Fibroblast of lung (primary cell): ENCODE data around the gene POC1B. TPM values are rescaled to one million over a fixed set of nuclear protein-coding genes. Genes with fewer than 3 reads are reported as not detected.

Source experiments
- DNase-seq, 2 donors: peaks; one replicate each; pipeline versions ENCODE4 v3.0.0 to v3.0.0-alpha.2; 2010; ENCODE audit warnings: low read depth in 2 of 2
- H2AFZ ChIP-seq: 2 replicates; pipeline ENCODE4 v1.5.1; 2012; ENCODE audit warnings: low read length, control low read depth, inconsistent platforms
- H3K27ac ChIP-seq: 2 replicates; pipeline ENCODE4 v1.5.1; 2011; ENCODE audit warnings: low read length, control low read depth; ENCODE audit not compliant: insufficient read depth
- H3K27me3 ChIP-seq: 2 replicates; pipeline ENCODE4 v1.5.1; 2011; ENCODE audit warnings: mild to moderate bottlenecking, low read length; ENCODE audit not compliant: control insufficient read depth, insufficient read depth
- H3K36me3 ChIP-seq: 2 replicates; pipeline ENCODE4 v1.5.1; 2011; ENCODE audit warnings: low read length; ENCODE audit not compliant: control insufficient read depth, insufficient read depth
- H3K4me1 ChIP-seq: 2 replicates; pipeline ENCODE4 v1.5.1; 2011; ENCODE audit warnings: low read length; ENCODE audit not compliant: control insufficient read depth, insufficient read depth; ENCODE audit errors: extremely low read depth
- H3K4me2 ChIP-seq: 2 replicates; pipeline ENCODE4 v1.5.1; 2011; ENCODE audit warnings: low read length, control low read depth; ENCODE audit not compliant: insufficient read depth; ENCODE audit errors: extremely low read depth
- H3K4me3 ChIP-seq, 4 experiments: fragments of 200-600 bp in 1 of 4; sonication (generic) in 1 of 4; replicated peaks in 1 of 4; 2 replicates each; pipeline ENCODE4 v1.5.1; 2011 to 2016; ENCODE audit warnings: low read length in 4 of 4, low read depth in 3 of 4, mild to moderate bottlenecking in 3 of 4, control low read depth in 2 of 4, inconsistent platforms in 1 of 4, mixed read lengths in 1 of 4; ENCODE audit not compliant: insufficient read depth in 1 of 4; ENCODE audit errors: control extremely low read depth in 1 of 4
- H3K79me2 ChIP-seq: 2 replicates; pipeline ENCODE4 v1.5.1; 2012; ENCODE audit warnings: mild to moderate bottlenecking, low read length, inconsistent platforms; ENCODE audit not compliant: control insufficient read depth, insufficient read depth
- H3K9ac ChIP-seq: 2 replicates; pipeline ENCODE4 v1.5.1; 2011; ENCODE audit warnings: mild to moderate bottlenecking, low read length, control low read depth; ENCODE audit not compliant: insufficient read depth
- H3K9me3 ChIP-seq: 2 replicates; pipeline ENCODE4 v1.5.1; 2012; ENCODE audit warnings: low read depth, low read length; ENCODE audit not compliant: control insufficient read depth, insufficient read depth
- H4K20me1 ChIP-seq: 2 replicates; pipeline ENCODE4 v1.5.1; 2011; ENCODE audit warnings: low read length; ENCODE audit not compliant: control insufficient read depth, insufficient read depth; ENCODE audit errors: extremely low read depth
- EZH2 ChIP-seq: IDR thresholded peaks from 2 replicates; pipeline ENCODE4 v1.5.1; 2012; ENCODE audit warnings: low read length, control low read depth, mild to moderate bottlenecking; ENCODE audit errors: missing control alignments
- polyA plus RNA-seq, 2 donors: library from polyadenylated mRNA; depleted of rRNA in 1 of 2; stranded (reverse) in 1 of 2; unstranded in 1 of 2; fragments of >200 nt; gene quantifications; 2 replicates each; pipeline ENCODE4 v1.2.1, GENCODE V29; 2011 to 2012; ENCODE audit warnings: missing spikeins in 1 of 2
- total RNA-seq: library from RNA; depleted of rRNA; stranded (reverse); fragments of >200 nt; gene quantifications from 2 replicates; pipeline ENCODE4 v1.2.1, GENCODE V29; 2014
- TF ChIP-seq, protein P1 (sequence below), 2 donors: IDR thresholded peaks in 1 of 2; conservative IDR thresholded peaks in 1 of 2; 1 replicate in 1 of 2; 2 replicates in 1 of 2; pipeline ENCODE4 v1.5.1; 2011 to 2012; ENCODE audit warnings: low read length in 2 of 2, control low read depth in 1 of 2, inconsistent platforms in 1 of 2, low read depth in 1 of 2, mild to moderate bottlenecking in 1 of 2

The POC1B gene
- total and polyA plus RNA-seq, 2 donors (not counting 1 experiment from before 2014, with no cell fraction given), result 10.2 to 16.7 TPM

DNA sequence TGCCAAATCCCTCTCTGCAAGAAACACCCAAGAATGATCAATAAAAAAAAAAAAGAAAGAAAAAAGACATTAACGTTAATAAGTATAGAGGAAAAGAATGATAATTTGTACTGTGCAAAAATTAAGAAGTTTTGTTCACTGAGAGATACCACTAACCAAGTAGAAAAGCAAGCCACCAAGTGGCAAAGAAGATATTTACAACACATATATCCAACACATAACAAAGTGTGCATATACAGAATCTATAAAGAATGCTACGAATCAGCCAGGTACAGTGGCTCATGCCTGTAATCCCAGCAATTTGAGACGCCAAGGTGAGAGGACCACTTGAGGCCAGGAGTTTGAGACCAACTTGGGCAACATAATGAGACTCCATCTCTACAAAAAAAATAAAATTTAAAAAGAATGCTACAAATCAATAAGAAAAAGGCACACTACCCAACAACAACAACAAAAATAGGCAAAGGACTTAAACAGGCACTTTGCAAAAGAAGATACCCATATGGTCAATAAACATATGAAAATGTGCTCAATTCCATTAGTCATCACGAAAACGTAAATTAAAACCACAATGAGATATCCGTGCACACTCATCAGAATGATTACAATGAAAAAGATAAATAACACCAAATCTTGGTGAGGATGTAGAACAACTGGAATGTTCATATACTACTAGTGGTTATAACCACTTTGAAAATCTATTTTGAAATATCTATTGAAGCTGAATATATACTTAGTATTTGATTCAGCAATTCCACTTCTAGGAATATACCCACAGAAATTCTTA lies 21.1 kb downstream of the POC1B start:
- H3K36me3 ChIP-seq, result no peaks in the 10 kb centered on the region
- no peak overlapping the region for H2AFZ ChIP-seq
- H4K20me1 ChIP-seq, result no peaks in the 10 kb centered on the region
- no peaks in the 10 kb centered on the region for H3K4me1 ChIP-seq
- no peak overlapping the region for H3K27ac ChIP-seq
- DNase-seq, result peak; percentile 46 to 59
- TF ChIP-seq, protein P1, sequence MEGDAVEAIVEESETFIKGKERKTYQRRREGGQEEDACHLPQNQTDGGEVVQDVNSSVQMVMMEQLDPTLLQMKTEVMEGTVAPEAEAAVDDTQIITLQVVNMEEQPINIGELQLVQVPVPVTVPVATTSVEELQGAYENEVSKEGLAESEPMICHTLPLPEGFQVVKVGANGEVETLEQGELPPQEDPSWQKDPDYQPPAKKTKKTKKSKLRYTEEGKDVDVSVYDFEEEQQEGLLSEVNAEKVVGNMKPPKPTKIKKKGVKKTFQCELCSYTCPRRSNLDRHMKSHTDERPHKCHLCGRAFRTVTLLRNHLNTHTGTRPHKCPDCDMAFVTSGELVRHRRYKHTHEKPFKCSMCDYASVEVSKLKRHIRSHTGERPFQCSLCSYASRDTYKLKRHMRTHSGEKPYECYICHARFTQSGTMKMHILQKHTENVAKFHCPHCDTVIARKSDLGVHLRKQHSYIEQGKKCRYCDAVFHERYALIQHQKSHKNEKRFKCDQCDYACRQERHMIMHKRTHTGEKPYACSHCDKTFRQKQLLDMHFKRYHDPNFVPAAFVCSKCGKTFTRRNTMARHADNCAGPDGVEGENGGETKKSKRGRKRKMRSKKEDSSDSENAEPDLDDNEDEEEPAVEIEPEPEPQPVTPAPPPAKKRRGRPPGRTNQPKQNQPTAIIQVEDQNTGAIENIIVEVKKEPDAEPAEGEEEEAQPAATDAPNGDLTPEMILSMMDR (conservative IDR thresholded peaks at IDR 0.05 in 1 of 2, IDR thresholded peaks at IDR 0.05 in 1 of 2; ENCODE audit: low read depth in 1 of 2, low read length in 2 of 2), result no peak
- TF ChIP-seq EZH2, result no peak
- no peaks in the 10 kb centered on the region for H3K9me3 ChIP-seq
- H3K27me3 ChIP-seq, result no peaks in the 10 kb centered on the region
- no peak overlapping the region for H3K4me2 ChIP-seq
- H3K9ac ChIP-seq, result no peak overlapping the region
- H3K79me2 ChIP-seq, result no peaks in the 10 kb centered on the region
- H3K4me3 ChIP-seq, result no peak overlapping the region

DNA sequence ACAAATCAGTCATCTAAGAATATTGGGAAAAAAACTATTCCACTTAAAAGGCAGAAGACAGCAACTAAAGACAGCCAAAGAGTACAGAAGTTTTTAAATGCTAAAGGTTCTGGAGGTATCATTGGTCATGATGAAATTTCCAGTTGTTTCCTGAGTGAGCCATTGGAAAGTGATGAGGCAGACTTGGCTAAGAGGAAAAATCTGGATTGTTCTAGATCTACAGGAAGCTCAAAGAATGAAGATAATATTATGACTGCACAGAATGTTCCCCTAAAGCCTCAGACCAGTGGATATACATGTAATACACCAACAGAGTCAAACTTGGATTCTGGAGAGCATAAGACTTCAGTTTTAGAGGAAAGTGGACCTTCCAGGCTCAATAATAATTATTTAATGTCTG lies 24.1 kb downstream of the POC1B start:
- Histone ChIP-seq H3K9me3 (no peaks in the 10 kb centered on the region), H3K9ac (no peak overlapping the region), H3K4me3 (no peak overlapping the region), H4K20me1 (no peaks in the 10 kb centered on the region), H3K27ac (no peak overlapping the region), H3K36me3 (no peaks in the 10 kb centered on the region), H3K4me2 (no peak overlapping the region), H3K4me1 (no peaks in the 10 kb centered on the region), H3K27me3 (no peaks in the 10 kb centered on the region), H2AFZ (no peak overlapping the region), H3K79me2 (no peaks in the 10 kb centered on the region)
- DNase-seq, result no peak
- TF ChIP-seq, protein P1 (conservative IDR thresholded peaks at IDR 0.05 in 1 of 2, IDR thresholded peaks at IDR 0.05 in 1 of 2; ENCODE audit: low read depth in 1 of 2, low read length in 2 of 2), result no peak
- no peak for TF ChIP-seq EZH2

DNA sequence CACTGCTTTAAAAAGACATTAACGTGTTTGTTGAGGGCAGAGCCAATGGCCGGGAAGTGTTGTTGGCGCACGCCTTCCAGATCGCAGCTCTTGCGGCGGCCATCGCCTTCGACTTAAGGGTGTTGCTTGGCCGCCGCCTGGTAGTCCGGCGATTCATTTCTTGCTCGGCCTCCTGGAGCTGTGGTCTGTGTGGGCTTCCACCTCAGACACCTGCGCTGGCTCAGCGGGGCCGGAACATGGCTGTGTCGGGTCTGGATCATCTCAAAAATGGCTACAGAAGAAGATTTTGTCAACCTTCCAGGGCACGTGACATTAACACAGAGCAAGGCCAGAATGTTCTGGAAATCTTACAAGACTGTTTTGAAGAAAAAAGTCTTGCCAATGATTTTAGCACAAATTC lies 26.0 kb downstream of the POC1B start:
- no peaks in the 10 kb centered on the region for H3K27me3 ChIP-seq
- no peak for DNase-seq
- no peak overlapping the region for H3K9ac ChIP-seq
- TF ChIP-seq EZH2, result no peak
- no peaks in the 10 kb centered on the region for H3K36me3 ChIP-seq
- no peak overlapping the region for H3K4me2 ChIP-seq
- no peaks in the 10 kb centered on the region for H3K9me3 ChIP-seq
- no peaks in the 10 kb centered on the region for H4K20me1 ChIP-seq
- no peak overlapping the region for H2AFZ ChIP-seq
- H3K4me1 ChIP-seq, result peaks cover 3% of the 10 kb centered on the region
- H3K27ac ChIP-seq, result no peak overlapping the region
- H3K4me3 ChIP-seq, result no peak overlapping the region
- H3K79me2 ChIP-seq, result no peaks in the 10 kb centered on the region
